HepG2 (cell line): ENCODE data around the gene HLA-DOA. TPM values are rescaled to one million over a fixed set of nuclear protein-coding genes. Genes with fewer than 3 reads are reported as not detected.

Source experiments
- ATM ChIP-seq: fragments of 450-650 bp; IDR thresholded peaks from 2 replicates; pipeline ENCODE4 v1.7.1; 2017; ENCODE audit warnings: mild to moderate bottlenecking, borderline replicate concordance
- SOX5 ChIP-seq: IDR thresholded peaks from 2 replicates; pipeline ENCODE4 v1.6.1; 2016; ENCODE audit warnings: borderline replicate concordance
- ZNF24 ChIP-seq: fragments of 450-650 bp; IDR thresholded peaks from 2 replicates; pipeline ENCODE4 v1.6.1; 2017; ENCODE audit warnings: antibody characterized with exemption, mild to moderate bottlenecking
- ZNF317 ChIP-seq: sonication (generic); formaldehyde crosslinking; IDR thresholded peaks from 2 replicates; pipeline ENCODE4 v1.5.0; 2020; ENCODE audit warnings: mild to moderate bottlenecking, missing genetic modification reagents
- ZNF335 ChIP-seq: sonication (generic); formaldehyde crosslinking; IDR thresholded peaks from 2 replicates; pipeline ENCODE4 v1.4.0; 2020; ENCODE audit warnings: missing genetic modification reagents
- ZNF350 ChIP-seq: sonication (generic); formaldehyde crosslinking; IDR thresholded peaks from 2 replicates; pipeline ENCODE4 v1.4.0; 2020; ENCODE audit warnings: mild to moderate bottlenecking, low read depth, missing genetic modification reagents, borderline replicate concordance
- ZNF557 ChIP-seq: sonication (generic); formaldehyde crosslinking; IDR thresholded peaks from 2 replicates; pipeline ENCODE4 v1.4.0; 2020; ENCODE audit warnings: missing genetic modification reagents
- ZNF558 ChIP-seq: sonication (generic); formaldehyde crosslinking; IDR thresholded peaks from 2 replicates; pipeline ENCODE4 v1.9.0; 2022; ENCODE audit warnings: mild to moderate bottlenecking, missing genetic modification reagents, borderline replicate concordance
- ZNF563 ChIP-seq: sonication (generic); formaldehyde crosslinking; IDR thresholded peaks from 2 replicates; pipeline ENCODE4 v1.8.0; 2022; ENCODE audit warnings: mild to moderate bottlenecking, moderate library complexity, missing genetic modification reagents
- ZNF773 ChIP-seq: sonication (generic); formaldehyde crosslinking; IDR thresholded peaks from 2 replicates; pipeline ENCODE4 v1.4.0; 2020; ENCODE audit warnings: missing genetic modification reagents, borderline replicate concordance
- polyA plus RNA-seq, 8 experiments: library from polyadenylated mRNA; depleted of rRNA in 3 of 8; stranded (reverse) in 7 of 8; unstranded in 1 of 8; fragments of >200 nt; fragmentation: Illumina TruSeq in 4 of 8; extraction: Trizol in 4 of 8; gene quantifications; 2 replicates each; pipeline versions ENCODE4 v1.2.1 to v1.2.3, GENCODE V29; 2011 to 2016; ENCODE audit warnings: low read depth in 4 of 8, missing spikeins in 1 of 8, mixed read lengths in 1 of 8; ENCODE audit not compliant: insufficient read depth in 1 of 8
- total RNA-seq, 5 experiments: library from RNA; depleted of rRNA; stranded (reverse); fragments of >200 nt; fragmentation: Illumina TruSeq; extraction: Trizol; gene quantifications; 2 replicates each; pipeline ENCODE4 v1.2.3, GENCODE V29; 2016; ENCODE audit warnings: low read depth in 1 of 5
- TF ChIP-seq, protein P1 (sequence below): sonication (generic); formaldehyde crosslinking; IDR thresholded peaks from 2 replicates; pipeline ENCODE4 v1.4.0; 2020; ENCODE audit warnings: missing genetic modification reagents, low read depth, mild to moderate bottlenecking, borderline replicate concordance
- TF ChIP-seq, protein P2 (sequence below): IDR thresholded peaks from 2 replicates; pipeline ENCODE4 v1.6.1; 2016; ENCODE audit warnings: missing genetic modification reagents, missing compliant biosample characterization
- TF ChIP-seq, protein P3 (sequence below): sonication (generic); formaldehyde crosslinking; IDR thresholded peaks from 2 replicates; pipeline ENCODE4 v1.4.0; 2020; ENCODE audit warnings: mild to moderate bottlenecking, missing genetic modification reagents
- TF ChIP-seq, protein P4 (sequence below): sonication (generic); formaldehyde crosslinking; IDR thresholded peaks from 2 replicates; pipeline ENCODE4 v1.5.0; 2020; ENCODE audit warnings: mild to moderate bottlenecking, missing genetic modification reagents
- TF ChIP-seq, protein P5 (sequence below): IDR thresholded peaks from 2 replicates; pipeline ENCODE4 v1.6.1; 2016; ENCODE audit warnings: low read depth, missing genetic modification reagents, missing compliant biosample characterization

Gene HLA-DOA
- total and polyA plus RNA-seq, 2 of the 13 experiments (the other 11 are each of a cell fraction or from before 2014, with no cell fraction given): 0.03 to 0.09 TPM

DNA sequence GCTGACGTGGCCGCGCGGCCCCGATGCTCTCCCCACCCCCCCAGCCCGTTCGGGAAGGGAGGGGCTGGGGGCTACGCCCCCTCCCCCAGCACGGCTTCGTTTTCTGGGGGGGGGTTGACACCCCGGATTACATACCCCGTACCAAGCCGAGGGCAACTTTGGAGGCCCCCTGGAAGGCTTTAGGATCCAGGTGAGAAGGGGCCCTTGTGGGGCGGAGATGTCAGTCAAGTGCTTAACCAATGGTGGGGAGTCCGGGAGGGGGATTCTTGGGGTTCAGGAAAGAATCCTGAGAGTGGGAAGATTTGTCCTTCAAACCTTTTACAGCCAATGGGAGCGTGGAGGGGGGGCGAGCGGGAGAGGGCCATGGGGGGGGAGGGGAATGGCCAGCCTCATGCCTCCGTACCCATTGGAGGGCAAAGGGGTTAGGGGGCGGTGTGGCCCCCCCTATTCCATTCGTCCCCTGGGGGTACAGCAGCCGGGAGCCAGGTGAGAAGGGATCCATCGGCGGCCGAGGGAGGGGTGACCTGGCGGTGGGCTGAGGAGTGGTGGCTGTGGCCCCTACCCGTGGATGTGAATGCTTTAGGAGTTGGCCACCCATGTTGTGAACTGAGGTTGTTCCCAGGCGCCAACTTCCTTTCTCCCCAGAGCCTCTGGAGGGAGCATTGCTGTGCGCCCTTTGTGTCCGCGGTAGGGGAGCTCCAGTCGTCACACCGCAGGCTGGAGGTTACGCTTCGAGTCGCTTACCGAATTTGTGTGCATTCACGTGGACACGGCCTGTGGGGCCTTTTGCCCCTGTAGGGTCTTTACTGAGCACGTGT lies 40.3 kb downstream of the HLA-DOA start (continued):
- TF ChIP-seq, protein P1, sequence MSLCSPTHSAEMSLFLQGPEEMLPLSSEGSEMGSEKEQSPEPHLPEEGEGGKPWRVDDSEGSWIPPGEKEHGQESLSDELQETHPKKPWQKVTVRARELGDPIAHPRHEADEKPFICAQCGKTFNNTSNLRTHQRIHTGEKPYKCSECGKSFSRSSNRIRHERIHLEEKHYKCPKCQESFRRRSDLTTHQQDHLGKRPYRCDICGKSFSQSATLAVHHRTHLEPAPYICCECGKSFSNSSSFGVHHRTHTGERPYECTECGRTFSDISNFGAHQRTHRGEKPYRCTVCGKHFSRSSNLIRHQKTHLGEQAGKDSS (CRISPR knock-in tag): peak; percentile 83; the same call in 1 of the 2 replicates
- TF ChIP-seq SOX5 (CRISPR knock-in tag) (no peak; the same call in 1 of the 2 replicates), ZNF563 (CRISPR knock-in tag) (no peak; the same call in 1 of the 2 replicates), ATM (no peak), ZNF24 (no peak), ZNF317 (CRISPR knock-in tag) (peak; percentile 79; the same call in 1 of the 2 replicates), ZNF773 (CRISPR knock-in tag) (peak; percentile 89; the same call in 1 of the 2 replicates), ZNF350 (CRISPR knock-in tag) (no peak; the same call in 1 of the 2 replicates), ZNF558 (CRISPR knock-in tag) (no peak; the same call in none of the 2 replicates), ZNF557 (no peak), ZNF335 (peak; percentile 24; the same call in 1 of the 2 replicates)
- TF ChIP-seq, protein P2, sequence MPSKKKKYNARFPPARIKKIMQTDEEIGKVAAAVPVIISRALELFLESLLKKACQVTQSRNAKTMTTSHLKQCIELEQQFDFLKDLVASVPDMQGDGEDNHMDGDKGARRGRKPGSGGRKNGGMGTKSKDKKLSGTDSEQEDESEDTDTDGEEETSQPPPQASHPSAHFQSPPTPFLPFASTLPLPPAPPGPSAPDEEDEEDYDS (CRISPR knock-in tag): peak; percentile 82
- TF ChIP-seq, protein P3, sequence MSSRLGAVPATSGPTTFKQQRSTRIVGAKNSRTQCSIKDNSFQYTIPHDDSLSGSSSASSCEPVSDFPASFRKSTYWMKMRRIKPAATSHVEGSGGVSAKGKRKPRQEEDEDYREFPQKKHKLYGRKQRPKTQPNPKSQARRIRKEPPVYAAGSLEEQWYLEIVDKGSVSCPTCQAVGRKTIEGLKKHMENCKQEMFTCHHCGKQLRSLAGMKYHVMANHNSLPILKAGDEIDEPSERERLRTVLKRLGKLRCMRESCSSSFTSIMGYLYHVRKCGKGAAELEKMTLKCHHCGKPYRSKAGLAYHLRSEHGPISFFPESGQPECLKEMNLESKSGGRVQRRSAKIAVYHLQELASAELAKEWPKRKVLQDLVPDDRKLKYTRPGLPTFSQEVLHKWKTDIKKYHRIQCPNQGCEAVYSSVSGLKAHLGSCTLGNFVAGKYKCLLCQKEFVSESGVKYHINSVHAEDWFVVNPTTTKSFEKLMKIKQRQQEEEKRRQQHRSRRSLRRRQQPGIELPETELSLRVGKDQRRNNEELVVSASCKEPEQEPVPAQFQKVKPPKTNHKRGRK (CRISPR knock-in tag): no peak
- TF ChIP-seq, protein P4, sequence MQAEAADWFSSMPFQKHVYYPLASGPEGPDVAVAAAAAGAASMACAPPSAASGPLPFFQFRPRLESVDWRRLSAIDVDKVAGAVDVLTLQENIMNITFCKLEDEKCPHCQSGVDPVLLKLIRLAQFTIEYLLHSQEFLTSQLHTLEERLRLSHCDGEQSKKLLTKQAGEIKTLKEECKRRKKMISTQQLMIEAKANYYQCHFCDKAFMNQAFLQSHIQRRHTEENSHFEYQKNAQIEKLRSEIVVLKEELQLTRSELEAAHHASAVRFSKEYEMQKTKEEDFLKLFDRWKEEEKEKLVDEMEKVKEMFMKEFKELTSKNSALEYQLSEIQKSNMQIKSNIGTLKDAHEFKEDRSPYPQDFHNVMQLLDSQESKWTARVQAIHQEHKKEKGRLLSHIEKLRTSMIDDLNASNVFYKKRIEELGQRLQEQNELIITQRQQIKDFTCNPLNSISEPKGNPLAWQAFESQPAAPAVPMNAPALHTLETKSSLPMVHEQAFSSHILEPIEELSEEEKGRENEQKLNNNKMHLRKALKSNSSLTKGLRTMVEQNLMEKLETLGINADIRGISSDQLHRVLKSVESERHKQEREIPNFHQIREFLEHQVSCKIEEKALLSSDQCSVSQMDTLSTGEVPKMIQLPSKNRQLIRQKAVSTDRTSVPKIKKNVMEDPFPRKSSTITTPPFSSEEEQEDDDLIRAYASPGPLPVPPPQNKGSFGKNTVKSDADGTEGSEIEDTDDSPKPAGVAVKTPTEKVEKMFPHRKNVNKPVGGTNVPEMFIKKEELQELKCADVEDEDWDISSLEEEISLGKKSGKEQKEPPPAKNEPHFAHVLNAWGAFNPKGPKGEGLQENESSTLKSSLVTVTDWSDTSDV (CRISPR knock-in tag): no peak
- TF ChIP-seq, protein P5, sequence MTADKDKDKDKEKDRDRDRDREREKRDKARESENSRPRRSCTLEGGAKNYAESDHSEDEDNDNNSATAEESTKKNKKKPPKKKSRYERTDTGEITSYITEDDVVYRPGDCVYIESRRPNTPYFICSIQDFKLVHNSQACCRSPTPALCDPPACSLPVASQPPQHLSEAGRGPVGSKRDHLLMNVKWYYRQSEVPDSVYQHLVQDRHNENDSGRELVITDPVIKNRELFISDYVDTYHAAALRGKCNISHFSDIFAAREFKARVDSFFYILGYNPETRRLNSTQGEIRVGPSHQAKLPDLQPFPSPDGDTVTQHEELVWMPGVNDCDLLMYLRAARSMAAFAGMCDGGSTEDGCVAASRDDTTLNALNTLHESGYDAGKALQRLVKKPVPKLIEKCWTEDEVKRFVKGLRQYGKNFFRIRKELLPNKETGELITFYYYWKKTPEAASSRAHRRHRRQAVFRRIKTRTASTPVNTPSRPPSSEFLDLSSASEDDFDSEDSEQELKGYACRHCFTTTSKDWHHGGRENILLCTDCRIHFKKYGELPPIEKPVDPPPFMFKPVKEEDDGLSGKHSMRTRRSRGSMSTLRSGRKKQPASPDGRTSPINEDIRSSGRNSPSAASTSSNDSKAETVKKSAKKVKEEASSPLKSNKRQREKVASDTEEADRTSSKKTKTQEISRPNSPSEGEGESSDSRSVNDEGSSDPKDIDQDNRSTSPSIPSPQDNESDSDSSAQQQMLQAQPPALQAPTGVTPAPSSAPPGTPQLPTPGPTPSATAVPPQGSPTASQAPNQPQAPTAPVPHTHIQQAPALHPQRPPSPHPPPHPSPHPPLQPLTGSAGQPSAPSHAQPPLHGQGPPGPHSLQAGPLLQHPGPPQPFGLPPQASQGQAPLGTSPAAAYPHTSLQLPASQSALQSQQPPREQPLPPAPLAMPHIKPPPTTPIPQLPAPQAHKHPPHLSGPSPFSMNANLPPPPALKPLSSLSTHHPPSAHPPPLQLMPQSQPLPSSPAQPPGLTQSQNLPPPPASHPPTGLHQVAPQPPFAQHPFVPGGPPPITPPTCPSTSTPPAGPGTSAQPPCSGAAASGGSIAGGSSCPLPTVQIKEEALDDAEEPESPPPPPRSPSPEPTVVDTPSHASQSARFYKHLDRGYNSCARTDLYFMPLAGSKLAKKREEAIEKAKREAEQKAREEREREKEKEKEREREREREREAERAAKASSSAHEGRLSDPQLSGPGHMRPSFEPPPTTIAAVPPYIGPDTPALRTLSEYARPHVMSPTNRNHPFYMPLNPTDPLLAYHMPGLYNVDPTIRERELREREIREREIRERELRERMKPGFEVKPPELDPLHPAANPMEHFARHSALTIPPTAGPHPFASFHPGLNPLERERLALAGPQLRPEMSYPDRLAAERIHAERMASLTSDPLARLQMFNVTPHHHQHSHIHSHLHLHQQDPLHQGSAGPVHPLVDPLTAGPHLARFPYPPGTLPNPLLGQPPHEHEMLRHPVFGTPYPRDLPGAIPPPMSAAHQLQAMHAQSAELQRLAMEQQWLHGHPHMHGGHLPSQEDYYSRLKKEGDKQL: no peak
